BJ (cell line): Measurements from ENCODE around the gene CCNE1. TPM values are rescaled to one million over a fixed set of nuclear protein-coding genes. Genes with fewer than 3 reads are reported as not detected.

Experiments used
- CTCF ChIA-PET: fragments of 350-600 bp; formaldehyde crosslinking; extraction: SDS; loops from one replicate; lab custom pipeline; 2021; ENCODE audit warnings: antibody characterized with exemption, inconsistent platforms; lab: Yijun Ruan, JAX
- POLR2A ChIA-PET: fragments of 300-600 bp; sonication (Branson Sonifier 250); formaldehyde crosslinking; extraction: SDS; loops from one replicate; lab custom pipeline; 2021; ENCODE audit warnings: antibody characterized with exemption; lab: Charles Lee
- DNase-seq: peaks from one replicate; pipeline ENCODE4 v3.0.0-alpha.2; 2011; ENCODE audit warnings: low read depth
- H3K27me3 ChIP-seq: 2 replicates; pipeline ENCODE4 v1.6.0; 2011; ENCODE audit warnings: low read length; ENCODE audit not compliant: control insufficient read depth, insufficient read depth
- H3K36me3 ChIP-seq: 2 replicates; pipeline ENCODE4 v1.5.1; 2011; ENCODE audit warnings: low read length; ENCODE audit not compliant: control insufficient read depth, insufficient read depth
- H3K4me3 ChIP-seq: 2 replicates; pipeline ENCODE4 v1.5.1; 2011; ENCODE audit warnings: low read depth, mild to moderate bottlenecking, control low read depth, low read length
- CTCF ChIP-seq: IDR thresholded peaks from 2 replicates; pipeline ENCODE4 v1.5.1; 2011; ENCODE audit warnings: low read depth, mild to moderate bottlenecking, control low read depth, inconsistent platforms, low read length, moderate library complexity; ENCODE audit not compliant: insufficient read depth
- polyA plus RNA-seq: library from polyadenylated mRNA; depleted of rRNA; stranded (reverse); fragments of >200 nt; gene quantifications from 2 replicates; pipeline ENCODE4 v1.2.3, GENCODE V29; 2011

The CCNE1 gene
- polyA plus RNA-seq, 1 experiment: 5.0 TPM

GRCh38 chr19:29782260-29782580 lies 29.6 kb upstream of the CCNE1 start:
- CTCF ChIA-PET: no interaction called here
- Histone ChIP-seq H3K4me3 (no peak overlapping the region), H3K27me3 (no peaks in the 10 kb centered on the region; the same call in none of the 2 replicates), H3K36me3 (no peaks in the 10 kb centered on the region)
- no peak for DNase-seq
- no peak for TF ChIP-seq CTCF
- POLR2A ChIA-PET: no interaction called here

- POLR2A ChIA-PET: no interaction called here
- CTCF ChIA-PET: interaction anchor here (1.1 kb wide), 1 partner anchor 24 kb away, joined by 3 read pairs; no protein-coding TSS in a partner anchor
- no peaks in the 10 kb centered on the region for H3K36me3 ChIP-seq
- no peak for DNase-seq
- no peak overlapping the region for H3K4me3 ChIP-seq
- H3K27me3 ChIP-seq: no peaks in the 10 kb centered on the region; the same call in none of the 2 replicates
- no peak for TF ChIP-seq CTCF
These were observed 28.1 kb upstream of the CCNE1 start for GRCh38 chr19:29783627-29784190.

- no peak for DNase-seq
- ChIA-PET POLR2A (no interaction called here), CTCF (interaction anchor here (1.1 kb wide), 1 partner anchor 25 kb away, joined by 3 read pairs; no protein-coding TSS in a partner anchor)
- Histone ChIP-seq H3K4me3 (no peak overlapping the region), H3K27me3 (no peaks in the 10 kb centered on the region; the same call in none of the 2 replicates), H3K36me3 (no peaks in the 10 kb centered on the region)
- no peak for TF ChIP-seq CTCF
These were observed 27.1 kb upstream of the CCNE1 start for GRCh38 chr19:29784598-29785223.

- Histone ChIP-seq H3K27me3 (no peaks in the 10 kb centered on the region; the same call in none of the 2 replicates), H3K4me3 (no peak overlapping the region), H3K36me3 (no peaks in the 10 kb centered on the region)
- TF ChIP-seq CTCF: no peak
- no peak for DNase-seq
- ChIA-PET POLR2A (no interaction called here), CTCF (interaction anchor here (1.4 kb wide), 1 partner anchor 89 kb away, joined by 4 read pairs; no protein-coding TSS in a partner anchor)
These were observed 26.4 kb upstream of the CCNE1 start for GRCh38 chr19:29785360-29785759.

GRCh38 chr19:29785955-29786589 lies 25.7 kb upstream of the CCNE1 start:
- ChIA-PET CTCF (interaction anchor here (1.4 kb wide), 2 partner anchors 15 to 88 kb away, joined by 4 to 5 read pairs; no protein-coding TSS in a partner anchor), POLR2A (no interaction called here)
- DNase-seq: no peak
- no peak for TF ChIP-seq CTCF
- Histone ChIP-seq H3K36me3 (no peaks in the 10 kb centered on the region), H3K27me3 (no peaks in the 10 kb centered on the region; the same call in none of the 2 replicates), H3K4me3 (no peak overlapping the region)
